Endothelial cell of umbilical vein (primary cell): ENCODE data around the gene CELF5. TPM values are rescaled to one million over a fixed set of nuclear protein-coding genes. Genes with fewer than 3 reads are reported as not detected.
A peak's percentile ranks its signal among the peaks of the same experiment; 100 is the strongest.

Experiments
- BruUV-seq: library from RNA; stranded (reverse); fragments of 400-500 nt; replicated peaks from 2 replicates; lab custom pipeline; 2021; lab: Mats Ljungman, UMichigan
- CTCF ChIA-PET: fragments of 300-600, 350-600 bp; sonication (Branson Sonifier 250); formaldehyde crosslinking; loops from one replicate; lab custom pipeline; 2021; ENCODE audit warnings: antibody characterized with exemption, inconsistent platforms; lab: Charles Lee
- POLR2A ChIA-PET: fragments of 300-600, 350-600 bp; sonication (Branson Sonifier 250); formaldehyde crosslinking; loops from one replicate; lab custom pipeline; 2021; ENCODE audit warnings: antibody characterized with exemption, inconsistent platforms; lab: Charles Lee
- DNase-seq: peaks from one replicate; pipeline ENCODE4 v3.0.0-alpha.2; 2011; ENCODE audit warnings: low read depth, low spot score
- FAIRE-seq: peaks from 2 replicates; lab custom pipeline; 2011; peaks lifted over from hg19 to GRCh38; lab: Jason Lieb, UNC
- H2AFZ ChIP-seq: 2 replicates; pipeline ENCODE4 v1.6.0; 2012; ENCODE audit warnings: low read depth, low read length, control low read depth, inconsistent platforms
- H3K27ac ChIP-seq: 2 replicates; pipeline ENCODE4 v1.5.1; 2011; ENCODE audit warnings: low read depth, mild to moderate bottlenecking, control low read depth, low read length, moderate library complexity; ENCODE audit not compliant: insufficient read depth
- H3K27me3 ChIP-seq, 2 experiments: 2 replicates each; pipeline versions ENCODE4 v1.6.0 to v1.6.1; 2011; ENCODE audit warnings: low read length in 2 of 2, mixed read lengths in 1 of 2; ENCODE audit not compliant: control insufficient read depth in 2 of 2, insufficient read depth in 2 of 2
- H3K36me3 ChIP-seq, 2 experiments: 2 replicates in 1 of 2; 3 replicates in 1 of 2; pipeline ENCODE4 v1.5.1; 2011; ENCODE audit warnings: low read length in 2 of 2, mild to moderate bottlenecking in 1 of 2, moderate library complexity in 1 of 2; ENCODE audit not compliant: control insufficient read depth in 2 of 2, insufficient read depth in 2 of 2; ENCODE audit errors: extremely low read depth in 1 of 2
- H3K4me1 ChIP-seq: 3 replicates; pipeline ENCODE4 v1.5.1; 2011; ENCODE audit warnings: mild to moderate bottlenecking, low read length; ENCODE audit not compliant: control insufficient read depth, insufficient read depth; ENCODE audit errors: extremely low read depth
- H3K4me2 ChIP-seq: 2 replicates; pipeline ENCODE4 v1.6.1; 2011; ENCODE audit warnings: low read length, control low read depth, mixed read lengths; ENCODE audit not compliant: insufficient read depth
- H3K4me3 ChIP-seq, 3 experiments: fragments of 200-600 bp in 1 of 3; sonication (generic), shearing (Covaris generic) in 1 of 3; replicated peaks in 1 of 3; 2 replicates each; pipeline ENCODE4 v1.5.1; 2011 to 2016; ENCODE audit warnings: control low read depth in 3 of 3, low read length in 3 of 3, mild to moderate bottlenecking in 2 of 3, inconsistent platforms in 1 of 3, low read depth in 1 of 3, moderate library complexity in 1 of 3; ENCODE audit not compliant: insufficient read depth in 1 of 3
- H3K79me2 ChIP-seq: 2 replicates; pipeline ENCODE4 v1.6.0; 2012; ENCODE audit warnings: low read length, inconsistent platforms; ENCODE audit not compliant: control insufficient read depth, insufficient read depth
- H3K9ac ChIP-seq: replicated peaks from 2 replicates; pipeline ENCODE3; 2011; ENCODE audit warnings: low read length, control low read depth; ENCODE audit not compliant: insufficient read depth; ENCODE audit errors: extremely low read depth
- H3K9me1 ChIP-seq: replicated peaks from 3 replicates; pipeline ENCODE4 v1.6.0; 2011; ENCODE audit warnings: mild to moderate bottlenecking, low read length; ENCODE audit not compliant: control insufficient read depth, insufficient read depth; ENCODE audit errors: extremely low read depth
- H3K9me3 ChIP-seq: replicated peaks from 2 replicates; pipeline ENCODE4 v1.5.1; 2012; ENCODE audit warnings: low read length, inconsistent platforms; ENCODE audit not compliant: control insufficient read depth, insufficient read depth
- H4K20me1 ChIP-seq: replicated peaks from 2 replicates; pipeline ENCODE3; 2011; ENCODE audit warnings: mild to moderate bottlenecking, low read length; ENCODE audit not compliant: control insufficient read depth, insufficient read depth; ENCODE audit errors: extremely low read depth
- FOS ChIP-seq: IDR thresholded peaks from 2 replicates; pipeline ENCODE4 v1.6.1; 2011; ENCODE audit warnings: mild to moderate bottlenecking, low read length, moderate library complexity, borderline replicate concordance; ENCODE audit not compliant: insufficient read depth
- GATA2 ChIP-seq: IDR thresholded peaks from 2 replicates; pipeline ENCODE4 v1.7.0; 2011; ENCODE audit warnings: low read depth, mild to moderate bottlenecking, moderate library complexity, mixed read lengths, low read length; ENCODE audit not compliant: insufficient read length, insufficient read depth
- JUN ChIP-seq: IDR thresholded peaks from 2 replicates; pipeline ENCODE4 v1.6.1; 2011; ENCODE audit warnings: borderline replicate concordance, low read depth; ENCODE audit not compliant: insufficient read length, insufficient read depth
- POLR2A ChIP-seq: IDR thresholded peaks from 2 replicates; pipeline ENCODE4 v1.6.1; 2012; ENCODE audit warnings: low read depth, mild to moderate bottlenecking, control low read depth, low read length
- dilution Hi-C: fragments of 300-500 bp; cut with MboI; formaldehyde crosslinking; loops from one replicate; pipeline ENCODE4 v1.15.0; 2019; ENCODE audit warnings: low sequenced_read_pairs; ENCODE audit not compliant: extremely low pct_ligation_motif_present
- intact Hi-C: fragments of 100-400 bp; cut with micrococcal nuclease; formaldehyde crosslinking; loops from one replicate; pipeline ENCODE4 v1.10.0; 2022
- polyA plus RNA-seq, 4 experiments: library from polyadenylated mRNA; depleted of rRNA in 3 of 4; stranded (reverse) in 3 of 4; unstranded in 1 of 4; fragments of >200 nt; gene quantifications; 2 replicates each; pipeline versions ENCODE4 v1.2.1 to v1.2.3, GENCODE V29; 2011 to 2012; ENCODE audit warnings: missing spikeins in 1 of 4
- total RNA-seq: library from RNA; stranded (reverse); gene quantifications from 2 replicates; pipeline ENCODE4 v1.2.3, GENCODE V29; 2021
- TF ChIP-seq, protein P1 (sequence below), 2 donors: IDR thresholded peaks; 1 replicate in 1 of 2; 2 replicates in 1 of 2; pipeline ENCODE4 v1.5.1; 2011; ENCODE audit warnings: low read length in 2 of 2, mild to moderate bottlenecking in 2 of 2, moderate library complexity in 2 of 2, control low read depth in 1 of 2, inconsistent platforms in 1 of 2, low read depth in 1 of 2; ENCODE audit not compliant: insufficient read depth in 1 of 2; ENCODE audit errors: extremely low read depth in 1 of 2

The CELF5 gene
- total and polyA plus RNA-seq, 2 donors (not counting 3 experiments of a cell fraction or from before 2014, with no cell fraction given), result not detected

GRCh38 chr19:3302755-3303154, 78.3 kb downstream of the CELF5 start:
- dilution Hi-C loops (no loop called here), intact Hi-C loops (no loop called here)
- POLR2A ChIA-PET, result no interaction called here
- H3K4me2 ChIP-seq, result no peak overlapping the region
- H3K9me1 ChIP-seq, result no peaks in the 10 kb centered on the region
- no peaks in the 10 kb centered on the region for H3K4me1 ChIP-seq
- H4K20me1 ChIP-seq, result no peaks in the 10 kb centered on the region
- no peaks in the 10 kb centered on the region for H3K36me3 ChIP-seq
- TF ChIP-seq GATA2 (no peak), POLR2A (no peak), FOS (no peak)
- H3K27ac ChIP-seq, result no peak overlapping the region
- peaks cover 0 to 2% of the 10 kb centered on the region in 2 experiments for H3K27me3 ChIP-seq
- no peak overlapping the region for H3K4me3 ChIP-seq
- no peaks in the 10 kb centered on the region for H3K9me3 ChIP-seq
- H2AFZ ChIP-seq, result no peak overlapping the region
- no peak for FAIRE-seq
- CTCF ChIA-PET, result interaction anchor here (0.7 to 5.0 kb wide), 5 partner anchors 9 to 340 kb away, joined by 3 to 147 read pairs (median 3); partner anchors contain the start of gene SMIM44
- no TSS peak for BruUV-seq
- H3K79me2 ChIP-seq, result no peaks in the 10 kb centered on the region
- no peak for DNase-seq
- H3K9ac ChIP-seq, result no peak overlapping the region

DNA sequence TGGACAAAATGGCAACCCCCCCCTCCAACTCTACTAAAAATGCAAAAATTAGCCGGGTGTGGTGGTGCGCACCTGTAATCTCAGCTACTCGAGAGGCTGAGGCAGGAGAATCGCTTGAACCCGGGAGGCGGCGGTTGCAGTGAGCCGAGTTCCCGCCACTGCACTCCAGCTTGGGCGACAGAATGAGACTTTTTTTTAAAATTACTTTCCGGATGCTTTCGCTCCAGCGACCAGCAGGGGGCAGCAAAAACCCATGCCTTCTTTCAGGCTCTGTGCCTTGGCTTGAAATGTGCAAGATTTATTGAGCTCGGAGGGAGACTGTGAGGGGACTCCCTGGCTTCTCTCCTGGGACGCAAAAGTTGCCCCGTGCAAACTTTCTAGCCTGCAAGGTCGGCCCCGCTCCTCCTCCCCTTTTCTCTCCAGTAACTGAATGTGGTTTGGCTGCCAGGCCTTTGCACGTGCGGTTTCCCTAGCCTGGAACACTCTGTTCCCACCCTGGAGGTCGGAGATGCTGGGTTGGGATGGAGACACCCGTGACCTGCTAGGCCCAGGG, 80.5 kb downstream of the CELF5 start:
- no peak overlapping the region for H3K4me2 ChIP-seq
- no peak overlapping the region for H3K9ac ChIP-seq
- intact Hi-C loops (loop anchor here (1.0 to 5.0 kb wide), 2 partner anchors 167 to 180 kb away; no protein-coding TSS in a partner anchor), dilution Hi-C loops (no loop called here)
- no peak overlapping the region for H2AFZ ChIP-seq
- no peaks in the 10 kb centered on the region for H3K9me1 ChIP-seq
- H3K27ac ChIP-seq, result no peak overlapping the region
- H3K4me1 ChIP-seq, result no peaks in the 10 kb centered on the region
- no peaks in the 10 kb centered on the region for H3K36me3 ChIP-seq
- H3K9me3 ChIP-seq, result no peaks in the 10 kb centered on the region
- ChIA-PET CTCF (interaction anchor here (0.5 to 5.0 kb wide), 45 partner anchors 9 to 401 kb away, joined by 3 to 147 read pairs (median 4); partner anchors contain the start of genes CELF5, DOHH, SMIM44 and TEKTIP1), POLR2A (no interaction called here)
- FAIRE-seq (peak; percentile 88), DNase-seq (peak; percentile 71)
- no peaks in the 10 kb centered on the region for H4K20me1 ChIP-seq
- H3K4me3 ChIP-seq, result no peak overlapping the region
- no peaks in the 10 kb centered on the region for H3K27me3 ChIP-seq
- TF ChIP-seq JUN, result no peak
- TF ChIP-seq POLR2A, result no peak
- TF ChIP-seq, protein P1, sequence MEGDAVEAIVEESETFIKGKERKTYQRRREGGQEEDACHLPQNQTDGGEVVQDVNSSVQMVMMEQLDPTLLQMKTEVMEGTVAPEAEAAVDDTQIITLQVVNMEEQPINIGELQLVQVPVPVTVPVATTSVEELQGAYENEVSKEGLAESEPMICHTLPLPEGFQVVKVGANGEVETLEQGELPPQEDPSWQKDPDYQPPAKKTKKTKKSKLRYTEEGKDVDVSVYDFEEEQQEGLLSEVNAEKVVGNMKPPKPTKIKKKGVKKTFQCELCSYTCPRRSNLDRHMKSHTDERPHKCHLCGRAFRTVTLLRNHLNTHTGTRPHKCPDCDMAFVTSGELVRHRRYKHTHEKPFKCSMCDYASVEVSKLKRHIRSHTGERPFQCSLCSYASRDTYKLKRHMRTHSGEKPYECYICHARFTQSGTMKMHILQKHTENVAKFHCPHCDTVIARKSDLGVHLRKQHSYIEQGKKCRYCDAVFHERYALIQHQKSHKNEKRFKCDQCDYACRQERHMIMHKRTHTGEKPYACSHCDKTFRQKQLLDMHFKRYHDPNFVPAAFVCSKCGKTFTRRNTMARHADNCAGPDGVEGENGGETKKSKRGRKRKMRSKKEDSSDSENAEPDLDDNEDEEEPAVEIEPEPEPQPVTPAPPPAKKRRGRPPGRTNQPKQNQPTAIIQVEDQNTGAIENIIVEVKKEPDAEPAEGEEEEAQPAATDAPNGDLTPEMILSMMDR (IDR thresholded peaks at IDR 0.05; ENCODE audit: extremely low read depth in 1 of 2, insufficient read depth in 1 of 2, low read depth in 1 of 2, low read length in 2 of 2), result peak; percentile 66 to 77
- BruUV-seq, result no TSS peak
- H3K79me2 ChIP-seq, result no peaks in the 10 kb centered on the region
